ENCODE results near the gene LRP1B.

LRP1B gene

DNA sequence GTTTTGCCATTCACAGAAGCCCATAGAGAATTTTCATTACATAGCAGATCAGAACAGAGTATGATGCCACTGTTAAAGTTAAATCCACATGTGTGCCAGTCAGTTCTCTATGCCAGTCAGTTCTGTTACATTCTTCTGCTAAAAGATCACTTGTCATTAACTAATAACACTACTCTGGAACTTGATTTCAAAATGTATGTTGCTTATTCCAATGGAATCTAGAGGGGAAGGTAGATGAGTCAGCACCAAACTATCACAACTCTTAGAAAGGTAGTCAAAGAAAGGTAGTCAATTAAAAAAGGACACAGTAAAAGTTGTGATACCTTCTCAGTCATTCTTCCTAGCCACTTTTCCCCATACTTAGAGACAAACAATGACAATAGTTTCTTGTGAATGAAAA, 1214.4 kb downstream of the LRP1B start:
- no peak for DNase-seq (ENCODE audit: low read depth in 2 of 2)

DNA sequence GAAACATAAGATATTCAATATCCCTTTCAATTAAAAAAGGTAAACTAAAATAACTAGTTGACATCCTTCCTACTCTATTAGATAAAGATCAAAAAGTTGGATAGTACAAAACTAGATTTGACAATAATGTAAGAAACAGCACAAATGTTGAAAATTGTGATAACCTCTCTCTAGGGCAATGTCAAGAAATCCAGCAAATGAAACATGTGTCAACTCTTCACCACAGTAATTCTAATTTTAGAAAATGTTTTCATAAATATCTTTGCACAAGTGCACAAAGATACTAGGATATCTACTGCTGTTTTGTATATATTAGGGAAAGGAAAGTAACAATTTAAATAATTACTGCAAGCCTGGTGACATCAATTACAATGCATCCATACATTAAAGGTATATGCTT, 1220.1 kb downstream of the LRP1B start:
- DNase-seq (ENCODE audit: low read depth in 2 of 2): no peak

DNA sequence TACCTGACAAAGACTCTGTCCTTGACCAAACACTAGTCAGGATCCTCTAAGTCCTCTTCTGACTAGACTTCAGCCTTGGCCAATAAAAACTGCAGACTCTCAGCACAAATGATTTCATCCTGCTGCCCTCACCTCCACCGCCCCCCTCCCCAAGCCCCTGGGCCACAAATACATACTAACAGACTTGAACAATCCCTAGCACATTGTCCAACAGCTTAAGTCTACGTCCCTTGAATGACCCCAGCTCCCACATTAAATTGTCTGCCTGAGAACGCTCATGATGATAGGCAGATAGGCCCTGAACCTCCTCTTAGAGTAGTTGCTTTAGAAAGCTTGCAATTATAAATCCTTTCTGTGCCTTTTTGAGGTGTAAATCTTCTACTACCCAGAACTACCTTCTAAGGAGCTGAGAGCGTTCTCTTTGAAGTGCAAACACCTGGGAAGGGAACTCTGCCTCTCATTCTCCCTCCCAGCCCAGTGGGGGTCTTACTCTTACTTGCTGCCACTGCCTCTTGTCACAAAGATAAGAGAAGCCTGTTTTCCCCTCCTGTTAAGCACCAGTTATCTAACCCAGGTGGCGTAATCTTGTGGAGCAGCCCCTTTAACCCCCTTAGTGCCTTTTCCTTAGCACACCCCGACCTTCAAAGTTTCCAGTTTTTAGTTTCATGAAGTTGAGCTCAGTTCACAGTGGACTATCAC, 1225.6 kb downstream of the LRP1B start:
- DNase-seq (ENCODE audit: low read depth in 2 of 2): no peak

DNA sequence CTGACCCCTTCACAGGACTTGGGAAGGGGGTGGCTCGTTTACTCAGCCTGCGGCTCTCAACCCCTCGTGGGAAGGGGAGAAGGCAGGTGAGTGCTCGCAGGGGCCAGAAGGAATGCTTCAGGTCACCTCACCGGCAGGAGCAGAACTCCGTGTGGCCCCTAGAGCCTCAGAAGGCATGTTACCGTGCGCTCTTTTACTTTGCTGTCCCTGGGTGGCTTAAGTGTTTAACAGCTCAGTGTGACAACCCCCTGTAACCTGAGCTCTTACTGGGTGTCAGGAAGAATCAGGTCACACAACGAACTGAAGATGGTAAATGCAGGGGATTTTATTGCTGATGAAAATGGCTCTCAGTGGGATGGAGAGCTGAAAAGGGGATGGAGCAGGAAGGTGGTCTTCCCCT, 1235.4 kb downstream of the LRP1B start:
- no peak for DNase-seq (ENCODE audit: low read depth in 2 of 2)

DNA sequence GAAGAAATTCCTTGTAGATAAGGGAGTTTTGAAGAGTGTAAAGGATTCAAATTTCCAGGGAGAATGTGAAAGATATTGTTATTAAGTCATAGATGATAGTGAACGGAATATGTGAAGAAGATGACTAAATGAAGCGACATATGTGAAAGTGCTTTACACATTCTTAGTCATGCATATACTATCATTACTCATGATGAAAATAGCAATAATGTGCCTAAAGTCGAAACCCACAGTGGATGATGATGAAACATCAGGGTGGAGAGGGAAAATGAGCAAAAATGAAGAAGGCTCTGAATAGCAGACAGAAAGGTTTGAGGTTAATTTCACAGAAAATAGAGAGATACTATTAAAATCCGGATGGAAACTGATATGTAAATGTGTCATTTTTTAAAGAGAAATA, 1237.1 kb downstream of the LRP1B start:
- DNase-seq (ENCODE audit: low read depth in 2 of 2): no peak

DNA sequence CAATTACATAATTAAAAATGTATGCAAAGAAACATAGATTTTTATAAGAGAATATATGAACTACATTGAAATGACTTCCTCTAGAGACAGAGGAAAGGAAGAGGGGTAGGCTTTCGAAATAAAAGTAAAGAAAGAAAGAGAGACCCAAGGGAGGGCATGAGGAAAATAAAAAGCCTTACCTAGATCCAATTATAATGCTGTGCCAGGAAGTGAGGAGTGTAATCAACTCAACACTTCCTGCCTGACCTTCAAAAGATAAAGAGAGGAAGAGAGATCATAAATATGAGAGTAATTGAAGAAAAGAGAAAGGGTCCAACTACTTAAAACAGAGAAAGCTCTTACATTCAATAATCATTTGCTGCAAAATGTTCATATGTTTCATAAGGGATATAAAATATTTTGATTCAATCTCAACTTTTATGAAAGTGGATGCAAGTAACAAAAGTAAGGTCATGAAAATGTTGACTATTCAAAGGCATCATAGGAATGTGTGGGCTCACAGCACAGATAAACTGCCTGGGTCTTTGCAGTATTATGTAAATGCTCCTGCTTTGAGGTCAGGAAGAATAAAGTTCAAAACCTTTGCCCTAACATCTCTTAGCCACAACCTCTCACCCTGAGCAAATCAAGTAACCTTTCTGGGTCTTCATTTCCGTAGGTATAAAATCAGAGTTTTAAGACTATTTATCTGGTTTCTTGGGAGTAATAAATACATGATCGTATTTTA, 1237.7 kb downstream of the LRP1B start:
- no peak for DNase-seq (ENCODE audit: low read depth in 2 of 2)

DNA sequence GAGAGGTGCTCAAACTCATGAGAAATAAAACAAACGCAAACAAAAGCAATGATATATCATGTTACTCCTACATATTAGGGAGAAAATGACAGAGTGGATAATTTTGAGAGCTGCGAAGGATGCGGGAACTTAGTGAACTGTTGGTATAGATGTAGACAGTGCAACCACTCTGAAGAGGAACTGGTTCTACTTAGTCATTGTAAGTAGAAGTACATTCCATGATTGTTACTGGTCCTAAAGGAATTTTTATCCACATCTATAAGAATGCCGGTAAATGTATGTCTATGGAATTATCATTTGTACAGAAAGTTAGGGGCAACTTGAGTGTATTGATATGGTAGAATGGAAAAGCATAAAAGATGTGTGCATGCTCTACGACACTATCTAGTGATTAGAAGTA, 1238.4 kb downstream of the LRP1B start:
- no peak for DNase-seq (ENCODE audit: low read depth in 2 of 2)

DNA sequence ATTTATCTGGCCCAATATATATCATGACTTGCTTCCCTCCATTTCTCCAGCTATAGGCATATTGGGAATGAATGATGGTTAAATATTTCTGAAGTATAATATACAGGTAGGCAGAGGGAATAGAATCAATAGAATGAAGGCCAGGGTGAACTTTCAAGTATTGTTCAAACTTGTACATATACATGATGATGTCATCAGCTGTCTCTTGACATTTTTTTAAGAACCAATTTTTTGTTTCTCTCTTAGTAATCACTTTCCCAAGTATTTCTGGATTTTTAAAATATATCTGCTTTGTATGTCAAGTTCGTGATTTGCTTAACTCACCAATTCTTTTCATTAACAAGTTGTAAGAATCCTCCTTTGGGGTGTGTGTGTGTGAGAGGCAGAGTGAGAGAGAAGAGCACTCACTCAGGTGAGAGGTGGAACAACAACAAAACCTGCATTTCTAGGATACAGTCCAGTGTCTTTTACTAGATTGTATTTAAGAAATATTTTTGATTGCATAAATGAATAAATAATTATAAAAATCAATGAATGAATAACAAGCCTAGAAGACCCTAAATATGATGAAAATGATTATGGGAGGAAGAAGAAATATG, 1239.1 kb downstream of the LRP1B start:
- DNase-seq (ENCODE audit: low read depth in 2 of 2): no peak

DNA sequence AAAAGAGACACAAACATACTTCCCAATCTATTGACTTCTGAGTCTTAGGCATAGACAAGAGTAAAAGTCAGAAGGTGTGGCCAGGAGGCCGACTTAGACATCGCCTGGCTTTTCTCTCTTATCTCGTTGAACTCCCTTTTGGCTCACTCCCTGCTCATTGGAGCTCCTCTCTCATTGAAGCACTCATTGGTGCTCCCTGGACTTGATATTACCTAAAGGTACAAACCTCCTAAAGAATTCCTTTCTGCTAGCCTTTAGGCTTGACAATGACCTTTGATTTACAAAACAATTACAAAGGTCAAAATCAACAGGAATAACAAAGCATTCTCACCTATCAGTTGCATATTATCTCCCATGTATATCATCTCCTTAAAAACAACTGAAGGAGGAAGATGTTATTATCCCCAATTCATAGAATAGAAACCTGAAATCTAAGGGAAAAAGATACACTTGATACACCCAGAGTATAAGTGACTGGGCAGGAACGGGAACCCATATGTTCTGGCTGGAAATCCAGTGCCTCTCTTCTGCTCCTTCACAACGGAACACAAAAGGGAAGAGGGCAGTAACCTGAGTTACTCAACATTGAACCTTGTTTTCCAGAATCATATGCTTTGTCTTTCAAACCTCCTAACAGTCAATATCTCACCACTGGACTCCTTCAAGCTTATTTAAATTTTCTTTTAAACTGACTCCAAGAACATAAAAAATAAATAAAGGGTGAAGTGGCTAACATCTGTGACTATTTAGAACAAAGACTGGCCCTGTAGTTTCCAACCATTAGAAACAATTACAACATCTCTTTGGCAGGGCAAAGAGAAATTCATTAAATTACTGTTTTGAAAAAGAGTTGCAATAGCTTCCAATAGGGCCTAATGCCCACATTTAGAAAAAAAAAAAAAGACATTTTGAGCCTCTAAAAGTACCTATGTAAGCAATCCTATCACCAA, 1247.9 kb downstream of the LRP1B start:
- DNase-seq (ENCODE audit: low read depth in 2 of 2): no peak

DNA sequence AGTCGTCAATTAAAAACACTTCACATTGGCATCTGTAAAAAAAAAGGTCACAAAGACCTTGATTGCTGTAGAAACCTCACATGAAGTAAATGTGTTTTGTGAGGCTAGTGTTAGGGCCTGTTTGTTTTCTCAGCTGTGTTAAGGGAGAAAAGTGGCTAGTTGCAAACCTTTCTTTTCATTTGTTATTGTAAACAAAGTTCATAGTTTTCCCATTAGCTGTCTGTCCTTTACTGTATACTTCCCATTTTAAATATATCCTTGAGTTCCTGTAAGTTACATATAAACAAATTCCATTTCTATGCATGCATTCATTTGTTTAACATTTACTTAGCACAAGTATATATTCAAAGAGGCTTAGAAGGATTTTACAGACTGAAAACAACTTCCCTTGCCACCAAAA, 1250.2 kb downstream of the LRP1B start:
- DNase-seq (ENCODE audit: low read depth in 2 of 2): no peak

DNA sequence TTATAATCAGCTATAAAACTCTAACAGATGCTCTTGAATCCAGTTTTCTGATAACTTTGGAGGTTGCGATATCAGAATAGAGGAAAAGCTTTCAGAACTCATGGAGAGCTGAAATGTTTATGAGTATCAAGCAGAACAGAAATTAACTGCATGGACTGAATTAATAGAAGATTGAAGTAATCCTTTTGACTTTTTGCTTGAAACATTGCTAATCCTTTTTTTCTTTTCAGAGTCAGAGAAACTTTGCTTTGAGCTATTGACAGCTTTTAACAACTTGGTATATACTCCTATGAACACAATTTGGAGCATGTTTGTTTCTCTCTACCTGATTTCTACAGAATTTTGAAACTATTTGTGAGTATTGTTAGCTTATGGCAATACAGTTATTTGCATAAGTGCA, 1254.8 kb downstream of the LRP1B start:
- DNase-seq (ENCODE audit: low read depth in 2 of 2): no peak

DNA sequence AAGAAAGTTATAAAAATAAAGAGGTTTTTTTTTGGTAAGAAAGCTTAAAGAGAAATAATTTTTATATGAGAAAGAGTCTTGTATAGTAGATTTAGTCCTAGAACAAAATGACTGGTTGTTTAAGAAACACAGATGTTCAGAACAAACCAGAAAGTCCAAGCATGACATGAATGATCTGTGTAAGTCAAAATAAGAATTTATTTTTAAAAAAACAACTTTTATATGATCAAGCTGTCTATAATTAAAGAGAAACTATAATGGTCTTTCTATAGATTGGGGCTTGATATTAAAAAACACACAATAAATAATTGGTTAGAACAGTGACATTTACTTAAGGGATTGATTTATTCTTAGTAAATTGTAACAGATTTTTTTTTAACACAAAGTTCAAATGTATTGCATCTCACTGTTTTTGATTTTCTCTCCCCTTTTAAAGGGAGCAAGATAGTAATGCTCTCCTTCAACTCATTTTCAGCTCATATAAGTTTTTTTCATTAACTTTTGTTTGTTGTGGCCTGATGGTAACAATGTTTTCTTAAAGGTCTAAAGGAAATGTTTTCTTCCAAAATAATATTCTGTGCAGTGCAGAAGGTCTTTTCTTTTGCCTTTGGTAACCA, 1256.8 kb downstream of the LRP1B start:
- no peak for DNase-seq (ENCODE audit: low read depth in 2 of 2)

DNA sequence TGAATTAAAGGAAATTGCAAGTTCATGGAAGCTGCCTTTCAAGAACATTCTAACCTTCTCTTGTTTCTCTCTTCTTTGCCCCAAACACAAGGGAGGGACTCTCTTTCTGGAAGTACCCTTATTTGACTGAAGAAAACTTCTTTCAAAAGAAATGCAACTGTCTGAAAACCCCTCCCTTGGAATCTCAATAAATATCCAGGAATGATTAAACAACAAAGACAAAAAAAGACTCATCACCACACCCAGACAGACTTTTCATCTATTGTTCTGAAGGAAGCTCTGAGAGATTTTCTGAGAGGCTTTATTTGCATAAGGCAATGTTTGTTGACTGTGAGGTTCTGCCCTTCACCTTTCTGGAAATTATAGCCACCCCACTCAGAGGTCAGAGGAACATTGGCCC, 1260.9 kb downstream of the LRP1B start:
- DNase-seq (ENCODE audit: low read depth in 2 of 2): no peak

DNA sequence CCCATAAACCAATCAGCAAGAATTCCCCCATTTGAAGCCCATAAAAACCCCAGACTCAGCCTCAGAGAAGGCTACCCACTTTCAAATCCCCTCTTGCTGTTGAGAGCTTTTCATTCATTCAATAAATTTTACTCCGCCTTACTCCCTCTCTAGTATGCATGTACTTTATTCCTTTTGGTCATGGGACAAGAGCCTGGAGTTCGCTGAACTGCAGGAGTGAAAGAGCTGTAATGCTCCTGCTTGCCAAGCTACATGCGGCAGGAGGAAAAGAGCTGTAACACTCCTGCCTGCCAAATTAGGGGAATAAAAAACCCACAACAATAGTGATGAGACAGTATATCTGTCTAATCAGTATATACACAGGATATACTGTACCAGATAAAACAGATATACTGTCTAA, 1261.7 kb downstream of the LRP1B start:
- DNase-seq (ENCODE audit: low read depth in 2 of 2): no peak

DNA sequence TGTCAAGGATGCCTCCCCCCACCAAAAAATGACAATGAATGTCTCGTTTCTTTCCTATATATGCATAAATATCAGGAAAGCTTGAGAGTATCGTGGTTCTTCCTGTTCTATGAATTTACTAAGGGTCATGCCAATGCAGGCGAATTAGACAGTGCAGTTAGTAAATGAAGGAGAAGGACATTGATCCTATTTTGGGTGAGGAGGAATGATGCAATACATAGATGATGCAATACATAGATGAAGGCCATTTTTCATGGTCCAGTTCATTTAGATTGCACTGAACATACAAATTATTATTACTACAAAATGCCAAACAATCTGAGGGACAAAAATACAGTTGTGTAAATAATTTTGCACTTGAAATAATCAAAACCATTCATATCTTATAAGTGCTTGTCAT, 1265.0 kb downstream of the LRP1B start:
- DNase-seq (ENCODE audit: low read depth in 2 of 2): no peak

DNA sequence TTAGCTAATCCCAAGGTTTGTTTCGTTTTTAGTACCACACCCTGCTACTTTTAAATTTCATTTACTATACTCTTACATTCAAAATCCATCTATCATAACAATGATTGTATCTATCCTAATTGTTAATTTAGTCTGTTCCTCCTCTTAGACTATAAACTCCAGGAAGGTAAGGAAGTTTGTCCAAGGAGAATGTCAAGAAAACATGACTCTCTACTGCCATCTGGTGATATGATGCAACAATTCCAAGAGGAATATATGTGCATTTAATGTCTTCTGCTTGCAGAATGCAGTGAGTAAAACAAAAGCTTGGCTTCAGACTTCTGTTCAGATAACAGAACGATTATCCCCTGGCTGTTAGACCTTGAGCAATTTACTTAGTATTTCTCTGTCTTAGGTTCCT, 1267.1 kb downstream of the LRP1B start:
- no peak for DNase-seq (ENCODE audit: low read depth in 2 of 2)

DNA sequence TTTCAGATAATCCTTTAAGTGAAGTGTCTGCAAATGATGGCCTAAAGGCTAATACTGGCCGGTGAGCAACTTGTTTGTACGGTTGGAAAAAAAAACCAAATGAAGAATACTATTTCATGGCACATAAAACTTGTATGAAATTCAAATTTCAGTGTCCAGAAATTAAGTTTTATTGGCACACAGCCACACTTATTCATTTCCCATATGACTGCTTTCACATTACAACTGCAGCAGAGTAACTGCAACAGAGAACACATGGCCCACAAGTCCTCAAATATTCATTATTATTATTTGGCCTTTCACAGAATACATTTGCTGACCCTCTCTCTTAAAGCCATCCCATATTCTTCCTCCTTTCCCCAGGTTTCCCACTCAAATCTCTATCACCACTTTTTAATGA, 1268.6 kb downstream of the LRP1B start:
- no peak for DNase-seq (ENCODE audit: low read depth in 2 of 2)

DNA sequence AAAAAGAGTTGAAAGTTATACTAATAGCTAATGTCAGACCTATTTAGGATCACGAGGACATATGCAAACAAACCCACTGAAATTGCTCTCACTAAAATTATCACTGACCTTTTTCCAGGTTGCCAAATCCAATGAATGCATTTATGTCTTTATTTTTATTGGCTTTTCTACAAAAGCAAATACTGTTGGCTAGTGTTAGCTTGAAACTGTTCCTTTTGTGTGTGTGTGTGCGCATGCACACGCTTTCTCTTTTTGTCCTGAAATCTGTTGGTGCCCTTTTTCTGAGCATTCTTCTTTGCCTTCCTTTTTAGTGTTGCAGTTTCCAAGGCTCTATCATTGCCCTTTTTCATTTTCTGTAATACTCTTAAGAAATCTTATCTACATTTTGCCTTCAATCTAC, 1269.2 kb downstream of the LRP1B start:
- no peak for DNase-seq (ENCODE audit: low read depth in 2 of 2)

DNA sequence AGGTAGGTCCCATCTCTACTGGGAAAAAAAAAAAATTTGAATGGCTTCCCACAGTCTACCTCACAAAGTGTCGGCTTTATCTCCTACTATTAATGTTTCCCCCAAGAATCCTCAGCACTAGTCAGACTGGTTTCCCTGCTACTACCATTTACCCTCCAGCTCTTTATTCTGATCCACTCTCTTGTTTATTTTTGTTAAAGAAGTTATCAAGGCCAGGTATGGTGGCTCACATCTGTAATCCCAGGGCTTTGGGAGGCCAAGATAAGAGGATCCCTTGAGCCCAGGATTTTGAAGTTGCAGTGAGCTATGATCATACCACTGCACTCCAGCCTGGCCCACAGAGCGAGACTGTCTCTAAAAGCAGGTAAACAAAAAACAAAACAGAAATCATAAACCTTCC, 1275.3 kb downstream of the LRP1B start:
- DNase-seq (ENCODE audit: low read depth in 2 of 2): no peak

DNA sequence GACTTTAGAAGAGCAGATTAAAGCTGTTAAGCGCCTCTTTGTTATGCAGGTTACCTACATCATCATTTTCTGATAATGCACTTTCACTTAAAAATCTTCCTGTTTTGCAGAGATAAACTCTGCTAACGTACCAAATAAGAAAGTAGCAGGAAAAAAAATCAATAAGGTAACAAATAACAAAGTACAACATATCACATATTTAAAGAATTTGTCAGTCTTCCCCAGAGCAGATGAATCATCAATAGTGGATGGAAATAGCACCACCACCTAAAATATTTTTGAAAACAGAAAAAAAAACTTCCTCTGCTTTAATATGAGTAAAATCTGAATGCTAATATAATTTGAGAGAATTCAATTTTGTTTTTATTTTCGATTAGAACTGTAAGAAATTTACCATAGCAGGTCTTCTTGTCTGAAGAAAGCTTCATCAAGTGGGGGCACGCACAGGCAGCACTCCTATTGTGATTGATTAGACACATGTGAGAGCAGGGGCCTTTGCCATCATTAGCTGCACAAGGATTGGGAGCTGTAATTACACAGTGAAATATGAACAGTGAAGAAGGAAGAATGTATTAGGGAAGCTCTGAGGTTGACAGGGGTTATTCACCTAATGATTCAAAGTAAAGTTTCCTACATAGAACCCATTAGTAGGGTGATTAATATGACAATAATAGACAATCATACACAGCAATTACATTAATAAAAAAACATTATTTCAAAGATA, 1279.4 kb downstream of the LRP1B start:
- DNase-seq (ENCODE audit: low read depth in 2 of 2): no peak

DNA sequence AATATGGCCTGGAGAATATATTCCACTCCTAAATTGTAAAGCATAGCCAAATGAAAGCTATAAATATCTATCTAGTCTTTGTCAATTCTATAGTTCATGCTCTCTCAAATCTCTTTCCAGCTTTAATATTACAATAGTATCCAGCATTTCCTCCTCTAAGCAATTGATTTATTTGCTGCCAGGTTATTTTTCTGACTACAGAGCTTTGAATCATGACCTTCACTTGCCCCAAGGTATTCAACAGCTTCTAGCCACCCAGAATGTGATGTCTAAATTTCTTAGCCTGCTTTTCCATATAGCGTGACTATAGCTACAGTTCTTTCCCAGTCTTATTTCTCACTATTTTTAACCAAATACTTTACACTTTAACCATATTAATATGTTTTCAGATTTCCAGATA, 1287.6 kb downstream of the LRP1B start:
- DNase-seq (ENCODE audit: low read depth in 2 of 2): no peak
